ENCODE measurements around the gene CCDC68. TPM values are rescaled to one million over a fixed set of nuclear protein-coding genes. Genes with fewer than 3 reads are reported as not detected.

CCDC68 gene
- total RNA-seq, 2 experiments from 2014 or later, result not detected

- POLR2A ChIA-PET, result no interaction called here
- TF ChIP-seq CTCF (IDR thresholded peaks at IDR 0.05), result no peak
- Histone ChIP-seq H3K9me3 (ENCODE audit: control insufficient read depth in 1 of 2, insufficient read depth in 1 of 2, low read length in 2 of 2) (no peaks in the 10 kb centered on the region), H3K4me3 (ENCODE audit: low read length) (no peak overlapping the region), H3K27me3 (ENCODE audit: control insufficient read depth in 1 of 2, insufficient read depth in 2 of 2, low read length in 2 of 2) (no peaks in the 10 kb centered on the region), H3K27ac (ENCODE audit: low read depth in 1 of 2, low read length in 2 of 2) (no peak overlapping the region), H3K36me3 (ENCODE audit: insufficient read depth, low read length) (no peaks in the 10 kb centered on the region), H3K4me1 (ENCODE audit: insufficient read depth, low read length) (no peaks in the 10 kb centered on the region)
- DNase-seq (no peak), ATAC-seq (ENCODE audit: poor library complexity) (no peak)
- intact Hi-C loops (cut with DNase I, micrococcal nuclease), result no loop called here
- H3K9me3 Mint-ChIP-seq, result no peaks in the 10 kb centered on the region
- H3K4me1 Mint-ChIP-seq (ENCODE audit: low read depth), result peaks cover 12% of the 10 kb centered on the region
- CTCF ChIA-PET, result no interaction called here
- H3K4me3 Mint-ChIP-seq, result no peak overlapping the region
- no peak overlapping the region for H3K27ac Mint-ChIP-seq
- peaks cover 58% of the 10 kb centered on the region for H3K36me3 Mint-ChIP-seq (ENCODE audit: low read depth)
- no peaks in the 10 kb centered on the region for H3K27me3 Mint-ChIP-seq
Measured at GRCh38 chr18:54888933-54889332, 70.3 kb downstream of the CCDC68 start.

GRCh38 chr18:54888378-54888777, 70.9 kb downstream of the CCDC68 start:
- Mint-ChIP-seq H3K4me1 (ENCODE audit: low read depth) (peaks cover 12% of the 10 kb centered on the region), H3K27ac (no peak overlapping the region), H3K36me3 (ENCODE audit: low read depth) (peaks cover 62% of the 10 kb centered on the region), H3K4me3 (no peak overlapping the region), H3K9me3 (no peaks in the 10 kb centered on the region), H3K27me3 (no peaks in the 10 kb centered on the region)
- H3K27me3 ChIP-seq (ENCODE audit: control insufficient read depth in 1 of 2, insufficient read depth in 2 of 2, low read length in 2 of 2), result no peaks in the 10 kb centered on the region
- ChIA-PET CTCF (no interaction called here), POLR2A (no interaction called here)
- no peaks in the 10 kb centered on the region for H3K9me3 ChIP-seq (ENCODE audit: control insufficient read depth in 1 of 2, insufficient read depth in 1 of 2, low read length in 2 of 2)
- intact Hi-C loops (cut with DNase I, micrococcal nuclease), result no loop called here
- H3K27ac ChIP-seq (ENCODE audit: low read depth in 1 of 2, low read length in 2 of 2), result no peak overlapping the region
- H3K4me3 ChIP-seq (ENCODE audit: low read length), result no peak overlapping the region
- H3K36me3 ChIP-seq (ENCODE audit: insufficient read depth, low read length), result no peaks in the 10 kb centered on the region
- TF ChIP-seq CTCF (IDR thresholded peaks at IDR 0.05), result no peak
- no peaks in the 10 kb centered on the region for H3K4me1 ChIP-seq (ENCODE audit: insufficient read depth, low read length)
- ATAC-seq (ENCODE audit: poor library complexity) (no peak), DNase-seq (no peak)

GRCh38 chr18:54883816-54884604, 75.3 kb downstream of the CCDC68 start:
- Histone ChIP-seq H3K4me1 (ENCODE audit: insufficient read depth, low read length) (no peaks in the 10 kb centered on the region), H3K27me3 (ENCODE audit: control insufficient read depth in 1 of 2, insufficient read depth in 2 of 2, low read length in 2 of 2) (no peaks in the 10 kb centered on the region), H3K9me3 (ENCODE audit: control insufficient read depth in 1 of 2, insufficient read depth in 1 of 2, low read length in 2 of 2) (no peaks in the 10 kb centered on the region), H3K36me3 (ENCODE audit: insufficient read depth, low read length) (no peaks in the 10 kb centered on the region), H3K4me3 (ENCODE audit: low read length) (no peak overlapping the region), H3K27ac (ENCODE audit: low read depth in 1 of 2, low read length in 2 of 2) (no peak overlapping the region)
- no peak overlapping the region for H3K4me3 Mint-ChIP-seq
- intact Hi-C loops (cut with DNase I, micrococcal nuclease), result no loop called here
- peaks cover 62% of the 10 kb centered on the region for H3K36me3 Mint-ChIP-seq (ENCODE audit: low read depth)
- POLR2A ChIA-PET, result no interaction called here
- no peaks in the 10 kb centered on the region for H3K9me3 Mint-ChIP-seq
- no peak for TF ChIP-seq CTCF (IDR thresholded peaks at IDR 0.05)
- H3K4me1 Mint-ChIP-seq (ENCODE audit: low read depth), result peaks cover 12% of the 10 kb centered on the region
- H3K27me3 Mint-ChIP-seq, result no peaks in the 10 kb centered on the region
- CTCF ChIA-PET, result no interaction called here
- DNase-seq, result no peak
- no peak overlapping the region for H3K27ac Mint-ChIP-seq
- ATAC-seq (ENCODE audit: poor library complexity), result no peak
